Activated CD4-positive, alpha-beta T cell treated with anti-CD3 and anti-CD28 coated beads for 4 hours (primary cell): Measurements from ENCODE around the gene FRG1.
"Not testable (repeated sequence)": the region's sequence is repeated elsewhere in the genome, so short reads cannot be mapped to it uniquely, and the experiment has no call there.

Experiments used
- DNase-seq, 2 donors: peaks; one replicate each; pipeline ENCODE4 v3.0.0-alpha.2; 2020

FRG1 gene

DNA sequence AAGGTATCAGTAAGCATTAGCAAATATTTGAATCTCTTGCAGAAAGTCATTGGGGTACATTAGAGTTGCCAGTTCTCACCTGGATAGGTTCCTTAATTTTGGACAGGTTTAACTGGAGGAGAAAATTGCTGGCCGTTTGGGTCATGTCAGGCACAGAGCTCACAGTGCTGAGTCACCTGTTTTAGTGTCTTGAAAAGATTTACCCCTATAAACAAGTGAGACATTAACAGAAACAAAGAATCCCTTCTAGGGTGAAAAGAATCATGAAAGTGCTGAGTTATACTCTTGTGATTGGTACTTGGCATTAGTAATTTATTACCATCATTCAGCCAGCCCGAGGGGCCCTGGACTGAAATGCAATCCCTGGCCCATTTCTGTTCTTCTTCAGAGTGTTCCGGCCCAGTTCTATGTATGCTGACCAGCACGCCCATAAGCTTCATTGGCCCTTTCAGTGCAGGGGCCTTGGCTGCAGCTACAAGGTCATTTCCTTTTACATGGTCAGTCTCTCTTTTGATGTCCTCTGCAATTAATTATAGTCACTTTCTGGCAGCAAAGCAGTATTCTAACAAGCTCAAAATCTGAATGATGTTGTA, 45.1 kb downstream of the FRG1 start:
- DNase-seq = not testable (repeated sequence)

DNA sequence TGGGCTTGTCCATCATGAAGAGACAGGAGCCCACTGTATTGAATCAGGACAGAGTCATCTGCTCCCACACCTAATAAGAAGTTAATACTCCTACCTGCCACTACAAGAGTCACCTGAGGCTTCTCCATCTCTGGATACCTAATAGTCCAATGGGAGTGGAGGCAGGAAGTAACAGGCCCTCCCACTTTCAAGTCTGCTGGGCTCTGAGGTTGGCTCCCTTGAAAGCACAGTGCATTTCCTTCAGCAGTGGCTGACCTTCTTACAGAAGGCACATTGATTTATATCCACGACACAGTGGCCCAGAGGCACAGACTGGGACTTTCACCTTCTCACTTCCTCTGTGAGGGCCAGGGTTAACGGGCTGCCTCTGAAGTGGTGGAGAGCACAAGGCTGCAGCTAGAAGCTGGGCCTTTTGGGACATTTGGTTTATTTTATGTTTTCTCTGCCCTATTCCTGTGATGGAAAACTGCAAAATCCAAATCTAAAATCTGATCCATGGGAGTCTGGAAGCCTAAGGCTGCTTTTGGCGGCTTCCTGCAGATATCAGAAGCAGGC, 48.3 kb downstream of the FRG1 start:
- no peak for DNase-seq

DNA sequence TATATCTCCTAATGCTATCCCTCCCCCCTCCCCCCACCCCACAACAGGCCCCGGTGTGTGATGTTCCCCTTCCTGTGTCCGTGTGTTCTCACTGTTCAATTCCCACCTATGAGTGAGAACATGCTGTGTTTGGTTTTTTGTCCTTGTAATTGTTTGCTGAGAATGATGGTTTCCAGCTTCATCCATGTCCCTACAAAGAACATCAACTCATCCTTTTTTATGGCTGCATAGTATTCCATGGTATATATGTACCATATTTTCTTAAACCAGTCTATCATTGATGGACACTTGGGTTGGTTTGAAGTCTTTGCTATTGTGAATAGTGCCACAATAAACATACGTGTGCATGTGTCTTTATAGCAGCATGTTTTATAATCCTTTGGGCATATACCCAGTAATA, 49.3 kb downstream of the FRG1 start:
- not testable (repeated sequence) for DNase-seq
